GM19043 (cell line): ENCODE data around the gene DKKL1.
"Not testable (repeated sequence)": the region's sequence is repeated elsewhere in the genome, so short reads cannot be mapped to it uniquely, and the experiment has no call there.

Experiments used
- ATAC-seq: cut with Tn5 transposase; IDR thresholded peaks from one replicate; pipeline ENCODE4 v1.9.1; 2021; ENCODE audit warnings: low read depth; ENCODE audit not compliant: unreplicated experiment

Gene DKKL1

GRCh38 chr19:49363268-49364082, at the start of gene DKKL1:
TSS of gene DKKL1 (plus strand) at chr19:49363877. CDS start at chr19:49363999, 122 bp downstream.
- ATAC-seq: peak; percentile 34

- ATAC-seq: no peak
Observed at GRCh38 chr19:49315111-49315510, 48.6 kb upstream of the DKKL1 start.

DNA sequence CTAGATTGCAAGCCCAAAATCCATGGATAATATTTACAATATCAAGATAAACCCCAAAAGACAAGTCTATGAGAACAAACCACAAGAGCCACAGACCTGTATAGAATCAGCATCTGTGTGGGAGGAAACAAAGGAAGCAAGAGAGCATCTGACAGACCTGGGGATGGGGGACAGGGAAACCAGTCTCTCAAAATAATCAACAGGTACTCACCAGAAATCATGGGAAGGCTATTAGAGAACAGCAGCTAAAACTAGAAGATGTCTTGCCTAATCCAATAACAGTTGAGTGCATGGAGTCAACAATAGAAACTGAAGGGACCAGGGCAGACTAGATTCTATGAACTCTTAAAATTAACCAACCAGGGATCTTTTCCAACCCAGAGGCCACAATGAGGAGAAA, 47.4 kb upstream of the DKKL1 start:
- no peak for ATAC-seq

GRCh38 chr19:49318296-49318695, 45.4 kb upstream of the DKKL1 start:
- ATAC-seq: no peak

GRCh38 chr19:49324801-49325576, 38.7 kb upstream of the DKKL1 start, which contains the start of gene SLC6A16:
TSS of gene SLC6A16 (minus strand) at chr19:49325191. CDS start at chr19:49311347, 13,844 bp downstream.
- ATAC-seq: no peak

- not testable (repeated sequence) for ATAC-seq
Observed at GRCh38 chr19:49325756-49326155, 37.9 kb upstream of the DKKL1 start.

DNA sequence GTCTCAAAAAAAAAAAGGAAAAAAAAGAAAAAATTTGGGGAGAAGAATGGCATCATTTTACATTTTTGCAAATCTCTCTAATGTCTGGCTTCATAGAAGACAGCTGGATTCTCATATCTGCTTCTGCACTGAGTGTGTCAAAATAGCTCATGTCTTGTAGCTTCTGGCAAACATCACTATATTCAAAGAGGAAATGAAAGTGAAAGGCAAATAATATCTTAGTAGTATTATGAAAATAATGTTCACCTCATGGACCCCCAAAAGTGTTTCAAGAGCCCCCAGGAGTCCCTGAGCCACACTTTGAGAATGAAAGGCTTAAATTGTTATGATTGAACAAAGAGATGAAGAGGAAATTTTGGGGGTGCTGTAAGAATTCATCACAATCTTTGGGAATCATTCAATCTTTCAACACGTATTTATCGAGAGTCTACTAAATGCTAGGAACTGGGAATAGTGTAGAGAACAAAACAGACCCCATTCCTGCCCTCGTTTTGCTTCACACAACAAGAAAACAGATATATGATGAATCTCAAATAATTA, 37.4 kb upstream of the DKKL1 start:
- ATAC-seq: no peak

DNA sequence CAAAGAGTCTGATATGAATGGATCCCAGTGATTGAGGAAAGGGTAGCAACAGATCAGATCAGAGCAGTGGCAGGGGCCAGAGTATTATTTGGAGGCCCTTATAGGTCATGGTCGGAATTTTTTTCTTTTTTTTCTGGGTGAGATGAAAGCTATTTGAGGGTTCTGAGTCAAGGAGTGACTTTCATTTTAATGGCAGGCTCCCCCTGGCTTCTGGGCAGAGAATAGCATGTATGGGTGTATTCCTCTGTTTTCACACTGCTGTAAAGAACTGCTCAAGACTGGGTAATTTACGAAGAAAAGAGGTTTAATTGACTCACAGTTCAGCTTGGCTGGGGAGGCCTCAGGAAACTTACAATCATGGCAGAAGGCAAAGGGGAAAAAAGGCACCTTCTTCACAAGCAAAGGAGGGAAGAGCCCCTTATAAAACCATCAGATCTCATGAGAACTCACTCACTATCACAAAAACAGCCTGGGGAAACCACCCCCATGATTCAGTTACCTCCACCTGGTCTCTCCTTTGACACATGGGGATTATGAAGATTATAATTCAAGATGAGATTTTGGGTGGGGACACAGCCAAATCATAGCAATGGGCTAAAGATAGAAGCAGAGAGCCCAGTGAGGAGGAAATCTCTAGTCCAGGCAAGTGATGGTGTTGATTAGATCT, 35.7 kb upstream of the DKKL1 start:
- ATAC-seq: no peak

DNA sequence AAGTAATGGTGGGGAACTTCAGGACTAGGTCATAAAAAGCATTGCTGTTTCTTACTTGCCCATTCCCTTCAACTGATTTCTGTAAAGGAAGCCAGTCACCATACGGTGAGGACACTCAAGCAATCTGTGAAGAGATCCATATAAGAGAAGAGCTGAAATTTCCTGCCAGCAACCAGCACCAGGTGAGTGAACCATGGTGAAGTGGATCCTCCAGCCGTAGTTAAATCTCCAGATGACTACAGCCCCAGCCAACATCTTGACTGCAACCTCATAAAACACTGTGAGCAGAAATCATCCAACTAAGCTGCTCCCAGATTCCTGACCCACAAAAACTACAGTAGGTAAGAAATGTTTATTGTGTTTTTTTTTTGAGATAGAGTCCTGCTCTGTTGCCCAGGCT, 34.9 kb upstream of the DKKL1 start:
- ATAC-seq: no peak

DNA sequence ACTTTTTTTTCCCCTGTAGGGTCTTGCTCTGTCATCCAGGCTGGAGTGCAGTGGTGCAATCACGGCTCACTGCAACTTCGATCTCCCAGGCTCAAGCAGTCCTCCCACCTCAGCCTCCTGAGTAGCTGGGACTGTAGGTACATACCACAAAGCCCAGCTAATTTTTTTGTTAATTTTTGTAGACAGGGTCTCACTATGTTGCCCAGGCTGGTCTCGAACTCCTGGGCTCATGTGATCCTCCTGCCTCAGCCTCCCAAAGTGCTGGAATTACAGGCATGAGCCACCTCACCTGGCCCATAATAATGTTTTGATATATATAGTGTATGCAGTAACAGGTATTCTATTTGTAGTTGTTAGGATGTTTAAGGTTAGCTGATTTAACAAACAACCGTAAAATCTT, 32.5 kb upstream of the DKKL1 start:
- not testable (repeated sequence) for ATAC-seq

DNA sequence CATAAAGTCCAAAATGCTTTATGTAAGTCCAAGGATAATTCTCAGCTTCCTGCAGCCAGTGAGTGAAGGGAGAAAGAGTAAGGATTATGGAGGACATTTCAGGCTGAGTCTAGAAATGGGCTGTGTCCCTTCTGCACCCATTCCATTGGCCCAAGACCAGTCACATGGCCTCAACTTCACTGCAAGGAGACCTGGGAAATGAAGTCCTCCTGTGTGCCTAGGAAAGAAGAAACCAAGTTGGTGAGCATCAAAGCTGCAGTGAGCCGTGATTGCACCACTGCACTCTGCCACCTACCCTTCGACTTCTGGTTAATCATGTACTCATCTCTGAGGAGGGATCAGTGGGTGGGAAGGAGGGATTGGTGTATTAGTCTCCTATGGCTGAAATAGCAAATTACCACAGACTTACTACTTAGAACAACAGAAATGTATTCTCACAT, 32.0 kb upstream of the DKKL1 start:
- peak; percentile 35 for ATAC-seq

GRCh38 chr19:49332691-49333417, 30.8 kb upstream of the DKKL1 start:
- not testable (repeated sequence) for ATAC-seq

DNA sequence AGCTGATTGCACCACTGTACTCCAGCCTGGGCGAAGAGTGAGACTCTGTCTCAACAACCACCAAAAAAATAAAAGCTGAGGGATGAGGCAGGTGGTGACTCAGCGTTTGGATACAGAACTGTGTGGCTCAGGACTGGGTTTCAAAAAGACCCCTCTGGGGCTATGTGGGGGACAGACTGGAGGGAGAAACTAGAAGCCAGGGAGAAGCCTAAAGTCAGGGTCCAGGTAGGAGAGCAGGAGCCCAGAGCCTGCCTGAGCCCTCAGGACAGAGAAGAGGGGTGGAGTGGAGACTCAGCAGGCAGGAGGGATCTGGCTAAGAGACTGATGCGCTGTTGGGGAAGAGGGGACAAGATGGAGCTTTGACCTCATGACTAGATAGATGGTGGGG, 30.3 kb upstream of the DKKL1 start:
- no peak for ATAC-seq

DNA sequence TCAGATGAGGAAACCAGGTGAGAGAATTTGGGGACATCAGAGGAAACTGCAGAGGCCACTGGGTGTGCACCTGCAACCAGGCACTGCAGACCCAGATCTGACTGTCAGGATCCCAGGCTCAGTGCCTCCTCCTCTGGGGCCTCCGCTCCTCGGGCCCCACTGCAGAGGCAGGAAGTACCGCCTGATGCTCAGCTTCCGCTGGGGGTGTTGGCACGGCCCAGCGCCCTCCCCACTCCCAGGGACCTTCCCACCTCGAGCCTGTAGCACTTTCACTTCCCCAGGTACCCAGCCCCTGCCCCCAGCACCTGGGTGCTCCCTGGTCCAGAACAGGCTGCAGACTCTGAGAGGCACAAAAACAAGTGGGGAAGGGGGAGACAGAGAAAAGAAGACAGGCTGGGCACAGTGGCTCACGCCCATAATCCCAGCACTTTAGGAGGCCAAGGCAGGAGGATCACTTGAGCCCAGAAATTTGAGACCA, 29.8 kb upstream of the DKKL1 start:
- peak; percentile 56 for ATAC-seq

- no peak for ATAC-seq
Observed at GRCh38 chr19:49335071-49335783, 28.4 kb upstream of the DKKL1 start, which contains the start of gene CD37. TSS of gene CD37 (plus strand) at chr19:49335406. CDS start at chr19:49335541, 135 bp downstream.

DNA sequence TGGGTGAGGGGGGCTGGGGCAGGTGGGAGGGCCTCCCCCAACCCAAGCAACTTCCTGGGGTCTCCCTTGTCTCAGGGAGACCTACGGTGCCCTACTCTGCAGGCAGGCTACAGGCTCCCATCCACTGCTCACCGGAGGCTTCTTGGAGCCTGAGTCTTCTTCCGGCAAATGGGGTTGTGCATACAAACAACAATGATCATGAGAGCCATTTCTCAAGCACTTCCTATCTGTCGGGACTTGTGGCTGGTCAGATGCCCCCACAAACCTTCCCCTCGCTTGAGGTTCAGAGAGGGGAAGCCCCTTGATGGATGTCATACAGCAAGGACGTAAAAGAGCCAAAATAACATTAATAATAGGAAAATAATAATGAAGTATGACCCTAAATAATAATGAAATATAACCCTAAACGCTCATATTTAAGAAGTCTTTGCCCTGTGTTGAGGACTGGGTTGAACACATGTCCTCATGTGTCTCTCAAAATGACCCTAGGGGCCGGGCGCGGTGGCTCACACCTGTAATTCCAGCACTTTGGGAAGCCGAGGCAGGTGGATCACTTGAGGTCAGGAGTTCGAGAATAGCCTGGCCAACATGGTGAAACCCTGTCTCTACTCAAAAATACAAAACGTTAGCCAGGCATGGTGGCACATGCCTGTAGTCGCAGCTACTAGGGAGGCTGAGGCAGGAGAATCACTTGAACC, 27.7 kb upstream of the DKKL1 start:
- no peak for ATAC-seq

DNA sequence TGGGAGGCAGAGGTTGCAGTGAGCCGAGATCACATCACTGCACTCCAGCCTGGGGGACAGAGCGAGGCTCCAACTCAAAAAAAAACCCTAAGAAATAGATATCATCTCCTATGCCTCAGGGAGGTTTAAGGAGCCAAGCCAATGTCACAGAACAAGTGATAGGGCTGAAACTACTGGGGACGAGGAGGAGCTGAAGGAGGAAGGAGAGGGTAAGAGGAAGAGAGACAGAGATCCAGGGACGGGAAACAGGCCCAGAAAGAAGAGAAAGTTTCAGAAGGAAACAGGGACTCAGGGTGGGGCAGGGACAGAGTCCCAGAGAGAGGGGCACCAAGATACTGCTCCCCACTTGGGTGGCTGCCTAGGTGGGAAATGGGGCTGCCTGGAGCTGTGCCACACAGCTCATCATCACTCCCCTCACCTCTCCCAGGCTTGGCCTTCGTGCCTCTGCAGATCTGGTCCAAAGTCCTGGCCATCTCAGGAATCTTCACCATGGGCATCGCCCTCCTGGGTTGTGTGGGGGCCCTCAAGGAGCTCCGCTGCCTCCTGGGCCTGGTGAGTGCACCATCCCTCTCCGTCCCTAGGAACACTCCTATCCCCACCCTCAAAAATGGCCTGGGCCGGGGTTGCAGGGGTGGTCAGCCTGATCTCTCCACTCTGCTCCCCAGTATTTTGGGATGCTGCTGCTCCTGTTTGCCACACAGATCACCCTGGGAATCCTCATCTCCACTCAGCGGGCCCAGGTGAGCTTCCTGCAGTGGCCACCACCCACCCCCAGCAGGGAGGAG, 27.0 kb upstream of the DKKL1 start:
- no peak for ATAC-seq
